HTR-8/SVneo (cell line): Measurements from ENCODE around the gene CDH22.

ENCODE experiments used
- DNase-seq: peaks from one replicate; pipeline ENCODE4 v3.0.0; 2011; ENCODE audit warnings: low spot score, mixed read lengths; ENCODE audit not compliant: insufficient read length
- FAIRE-seq: peaks from 2 replicates; lab custom pipeline; 2011; peaks lifted over from hg19 to GRCh38; lab: Jason Lieb, UNC

The CDH22 gene

DNA sequence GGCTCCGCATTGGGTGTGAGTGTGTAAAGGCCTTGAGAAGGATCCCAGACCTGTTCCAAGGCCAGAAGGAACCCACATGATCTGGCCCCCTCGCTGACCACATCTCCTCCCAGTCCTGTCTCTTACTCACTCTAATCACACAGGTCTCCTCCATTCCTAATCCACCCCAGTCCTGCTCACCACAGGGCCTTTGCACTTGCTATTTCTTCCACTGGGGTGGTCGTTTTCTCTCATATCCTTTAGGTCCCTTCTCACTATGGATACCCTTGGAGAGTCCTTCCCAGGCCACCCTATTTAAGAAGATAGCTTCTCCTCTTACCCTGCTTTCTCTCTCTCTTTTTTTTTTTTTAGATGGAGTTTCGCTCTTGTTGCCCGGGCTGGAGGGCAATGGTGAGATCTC lies 124.5 kb downstream of the CDH22 start:
- no peak for DNase-seq
- no peak for FAIRE-seq

DNA sequence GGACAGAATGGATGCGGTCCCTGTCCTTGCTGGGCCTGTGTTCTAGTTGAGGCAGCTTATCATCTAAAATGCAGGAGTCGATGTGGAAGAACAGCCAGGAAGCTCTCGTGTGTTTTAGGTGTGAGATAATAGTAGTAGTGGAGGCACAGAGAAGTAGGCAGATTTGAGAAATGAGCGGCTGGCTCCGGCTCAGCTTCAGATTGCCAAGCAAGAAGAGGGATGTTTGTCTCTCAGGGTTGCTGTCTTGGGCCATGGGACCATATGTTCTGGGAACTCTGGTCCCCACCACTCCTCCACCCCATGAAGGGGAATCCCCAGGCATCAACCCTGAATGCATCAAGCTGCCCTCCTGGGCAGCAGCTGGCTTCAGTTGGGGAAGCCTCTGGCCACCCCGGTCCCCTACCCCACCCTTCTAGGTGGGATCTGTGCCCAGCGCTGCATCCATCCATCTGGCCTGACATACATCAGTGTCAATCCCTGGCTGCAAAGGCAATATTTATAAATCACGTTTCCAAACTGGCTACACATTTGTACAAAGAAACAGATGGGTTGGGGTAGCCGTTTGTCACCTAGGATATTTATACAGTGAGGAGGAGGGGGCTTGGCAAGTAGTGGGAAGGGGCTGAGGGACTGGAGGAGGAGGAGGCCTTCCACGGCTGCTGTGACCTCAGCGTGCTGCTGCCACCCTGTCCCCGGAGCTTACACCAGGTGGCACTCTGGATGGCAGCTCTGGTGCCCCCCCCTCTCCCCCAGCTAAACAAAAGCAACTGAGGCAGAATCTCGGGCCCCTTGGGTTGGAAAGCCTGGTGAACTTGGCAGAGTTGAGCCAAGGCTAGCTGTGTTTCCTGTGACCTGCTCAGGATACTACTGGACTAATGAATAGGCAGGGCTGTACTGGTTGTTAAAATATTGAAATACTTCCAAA lies 125.8 kb downstream of the CDH22 start:
- DNase-seq, result no peak
- peak; percentile 55 for FAIRE-seq

GRCh38 chr20:46179862-46180261 lies 128.4 kb downstream of the CDH22 start:
- peak; percentile 93 for FAIRE-seq
- no peak for DNase-seq

DNA sequence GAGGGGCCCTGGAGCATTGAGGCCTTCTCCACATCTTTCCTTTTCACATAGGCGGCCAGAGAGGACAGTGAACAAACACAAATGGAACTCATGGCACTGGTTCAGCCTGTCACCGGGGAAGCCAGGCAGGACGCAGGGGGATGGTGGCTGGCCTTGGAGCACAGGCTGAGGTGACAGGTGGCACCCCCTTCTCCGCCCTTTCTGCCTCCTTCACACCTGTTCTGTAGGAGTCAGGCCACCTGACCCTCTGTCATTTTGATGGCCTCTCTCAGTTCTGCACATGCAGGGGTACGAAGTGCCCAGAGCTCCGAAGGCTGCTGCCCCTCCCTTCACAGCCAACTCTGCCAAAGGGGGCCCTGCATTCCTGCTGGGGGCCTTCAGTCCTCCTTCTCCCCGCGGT lies 129.4 kb downstream of the CDH22 start:
- FAIRE-seq (peak; percentile 16), DNase-seq (no peak)

- FAIRE-seq (no peak), DNase-seq (no peak)
Measured at GRCh38 chr20:46177768-46178167, 130.5 kb downstream of the CDH22 start.

DNA sequence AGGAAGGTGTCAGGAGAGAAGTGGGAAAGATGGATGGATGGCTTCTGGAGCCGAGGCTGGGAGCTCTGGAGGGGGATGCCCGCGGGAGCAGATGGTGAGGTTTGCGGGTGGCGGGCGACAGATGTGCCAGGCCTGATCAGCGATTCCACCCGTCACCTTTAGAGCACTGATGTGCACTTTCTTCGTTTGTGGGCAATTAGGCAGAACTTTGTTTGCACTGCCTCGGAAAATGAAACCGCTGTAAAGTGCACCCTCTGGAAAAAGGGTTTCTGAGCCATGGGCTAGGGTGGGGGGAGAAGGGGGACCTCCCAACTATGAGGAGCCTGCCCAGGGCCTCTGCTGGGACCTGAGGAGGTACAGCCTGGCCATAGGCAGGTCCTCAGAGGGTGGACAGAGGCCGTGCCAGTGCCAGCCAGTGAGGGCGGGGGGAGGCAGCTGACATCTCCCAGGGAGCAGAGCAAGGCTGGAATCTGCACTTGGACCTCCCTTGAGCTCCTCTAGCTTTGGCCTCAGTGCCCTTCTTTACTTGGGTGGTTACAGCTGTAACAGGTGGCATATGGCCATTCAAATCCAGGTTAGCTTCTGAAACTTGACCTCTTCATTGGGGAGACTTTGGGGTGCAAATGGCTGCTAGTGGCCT lies 131.4 kb downstream of the CDH22 start:
- FAIRE-seq (no peak), DNase-seq (no peak)

- FAIRE-seq (no peak), DNase-seq (no peak)
Measured at GRCh38 chr20:46175127-46175494, 133.2 kb downstream of the CDH22 start.

GRCh38 chr20:46174469-46175126 lies 133.7 kb downstream of the CDH22 start:
- peak; percentile 82 for FAIRE-seq

DNA sequence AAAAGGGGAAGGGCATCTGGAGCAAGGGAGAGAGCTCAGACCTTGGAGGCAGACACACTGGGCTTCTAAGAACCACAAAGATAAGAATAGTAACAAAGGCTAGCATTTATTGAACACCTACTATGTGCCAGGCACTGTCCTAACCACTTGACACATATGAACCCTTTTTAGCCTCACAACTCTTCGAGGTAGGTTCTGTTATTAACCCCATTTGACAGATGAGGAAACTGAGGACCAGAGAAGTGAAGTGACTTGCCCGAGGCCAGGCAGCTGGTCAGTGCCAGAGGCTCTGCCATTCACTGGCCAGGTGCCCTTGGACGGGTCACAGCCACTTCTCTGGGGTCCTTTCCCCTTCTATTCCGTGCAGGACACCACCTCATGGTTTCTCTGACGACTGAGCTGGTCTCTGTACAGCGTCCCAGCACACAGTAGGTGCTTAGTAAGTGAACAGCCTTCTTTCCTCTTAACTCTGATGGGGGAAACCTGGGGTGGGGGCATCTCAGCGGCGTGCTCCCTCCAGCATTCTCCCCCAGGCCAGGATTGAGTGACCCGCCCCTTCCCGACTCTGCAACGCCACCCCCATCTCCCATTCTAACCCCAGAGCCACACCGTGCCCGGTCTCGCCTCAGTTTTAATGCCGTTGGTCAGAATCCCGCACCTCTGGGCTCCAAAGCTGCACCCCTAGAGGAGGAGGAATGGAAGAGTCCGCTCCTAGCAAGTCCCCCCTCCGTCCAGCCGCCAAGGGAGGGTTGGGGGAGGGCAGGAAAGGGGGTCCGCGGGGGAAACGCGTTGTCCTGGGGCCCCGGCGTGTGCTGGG lies 134.4 kb downstream of the CDH22 start:
- peak; percentile 71 for FAIRE-seq
- no peak for DNase-seq

More at GRCh38 chr20:46174469-46175126, 133.7 kb downstream of the CDH22 start:
- DNase-seq, result peak; percentile 84

DNA sequence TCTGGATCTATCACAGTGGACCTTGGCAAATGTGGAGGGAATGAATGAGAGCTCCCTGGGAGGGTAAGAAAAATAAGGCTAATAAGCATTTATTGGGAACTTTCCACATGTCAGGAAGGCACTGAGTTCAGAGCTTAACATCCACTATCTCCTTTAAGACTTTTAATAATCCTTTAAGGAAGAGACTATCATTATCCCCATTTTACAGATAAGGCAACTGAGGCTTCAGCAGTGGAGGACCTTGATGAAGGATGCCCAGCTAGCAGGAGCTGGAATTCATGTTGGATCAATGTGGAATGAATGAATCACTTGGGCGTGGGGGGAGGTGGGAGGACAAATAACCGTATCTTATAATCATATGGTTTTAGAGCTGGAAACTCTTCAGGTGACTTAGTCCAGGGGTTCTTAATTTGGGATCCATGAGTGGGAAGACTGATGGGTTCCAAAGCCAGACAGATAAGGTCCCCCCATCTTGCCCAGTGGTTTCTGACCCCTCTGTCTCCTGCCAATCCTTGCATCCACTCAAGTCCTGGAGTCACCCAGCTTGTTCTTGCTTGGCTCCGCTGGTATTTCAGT lies 135.2 kb downstream of the CDH22 start:
- DNase-seq (no peak), FAIRE-seq (no peak)

DNA sequence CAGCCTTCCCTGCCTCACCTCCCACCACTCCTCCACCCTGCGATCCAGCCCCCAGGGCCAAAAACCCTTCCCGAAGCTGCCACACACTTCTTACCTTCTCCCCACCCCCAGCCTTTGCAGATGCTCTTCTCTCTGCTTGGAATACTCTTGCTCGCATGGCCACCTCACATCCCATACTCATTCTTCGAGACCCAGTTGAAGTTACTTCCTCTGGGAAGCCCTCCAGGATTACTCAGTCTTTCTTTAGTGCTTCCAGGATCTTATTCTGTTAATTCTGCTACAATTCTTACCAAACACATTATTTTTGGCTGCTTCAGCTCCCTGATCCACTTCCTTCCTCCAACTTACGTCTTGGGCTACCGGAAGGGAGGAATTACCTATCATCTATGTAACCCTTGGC lies 135.8 kb downstream of the CDH22 start:
- DNase-seq (no peak), FAIRE-seq (no peak)

GRCh38 chr20:46171909-46172308 lies 136.4 kb downstream of the CDH22 start:
- FAIRE-seq, result peak; percentile 94
- no peak for DNase-seq

DNA sequence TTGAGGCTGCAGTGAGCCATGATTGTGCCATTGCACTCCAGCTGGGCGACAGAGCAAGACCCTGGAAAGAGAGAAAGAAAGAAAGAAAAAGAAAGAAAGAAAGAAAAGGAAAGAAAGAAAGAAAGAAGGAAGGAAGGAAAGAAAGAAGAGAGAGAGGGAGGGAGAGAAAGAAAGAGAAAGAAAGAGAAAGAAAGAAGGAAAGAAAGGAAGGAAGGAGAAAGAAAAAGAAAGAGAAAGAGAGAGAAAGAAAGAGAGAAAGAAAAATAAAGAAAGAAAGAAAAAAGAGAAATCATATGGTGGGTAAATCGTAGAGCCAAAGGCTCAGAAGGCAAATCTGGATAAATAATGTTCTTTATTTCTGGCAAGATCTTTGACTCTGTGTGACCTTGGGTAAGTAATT lies 136.8 kb downstream of the CDH22 start:
- FAIRE-seq (no peak), DNase-seq (no peak)

DNA sequence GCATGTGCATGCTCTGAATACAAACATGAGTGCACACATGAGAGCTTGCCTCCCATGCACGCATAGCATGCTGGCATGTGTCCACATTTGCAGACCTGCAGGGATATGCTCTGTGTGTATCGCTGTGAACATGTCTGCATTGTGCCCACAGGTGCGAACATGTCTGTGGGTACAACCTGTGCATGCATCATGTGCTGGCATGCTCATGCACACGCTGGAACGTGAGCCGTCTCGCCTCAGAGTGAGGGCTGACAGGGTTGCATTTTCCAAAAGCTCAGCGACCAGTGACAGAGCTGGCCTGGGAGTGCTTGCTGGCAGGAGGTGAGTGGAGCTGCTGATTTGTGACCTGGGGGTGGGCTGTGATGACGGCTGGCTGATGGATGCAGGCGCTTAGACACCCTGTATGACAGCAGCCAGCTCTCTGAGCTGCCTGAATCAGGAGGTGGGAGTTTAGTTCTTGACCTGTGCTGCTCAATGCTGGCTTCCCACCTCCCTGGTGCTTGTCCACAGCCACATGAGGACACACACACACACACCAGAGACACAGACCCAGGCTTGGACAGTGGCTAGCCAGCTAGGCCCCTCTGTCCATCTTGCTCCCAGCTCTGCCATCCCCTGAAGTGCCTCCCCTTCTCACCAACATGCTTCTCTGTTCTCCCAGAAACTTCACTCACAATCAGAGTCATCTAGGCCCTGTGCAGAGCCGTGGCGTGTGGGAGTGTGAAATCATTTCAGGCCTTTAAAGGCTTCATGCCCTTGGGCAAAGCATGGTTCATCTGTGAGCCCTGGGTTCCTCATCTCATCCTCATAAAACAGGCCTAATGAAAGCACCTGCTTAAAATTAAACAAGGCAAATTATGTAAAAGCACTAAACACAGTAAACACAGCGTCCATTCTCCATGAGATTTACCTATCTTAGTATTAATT lies 138.8 kb downstream of the CDH22 start:
- DNase-seq (no peak), FAIRE-seq (peak; percentile 96)

DNA sequence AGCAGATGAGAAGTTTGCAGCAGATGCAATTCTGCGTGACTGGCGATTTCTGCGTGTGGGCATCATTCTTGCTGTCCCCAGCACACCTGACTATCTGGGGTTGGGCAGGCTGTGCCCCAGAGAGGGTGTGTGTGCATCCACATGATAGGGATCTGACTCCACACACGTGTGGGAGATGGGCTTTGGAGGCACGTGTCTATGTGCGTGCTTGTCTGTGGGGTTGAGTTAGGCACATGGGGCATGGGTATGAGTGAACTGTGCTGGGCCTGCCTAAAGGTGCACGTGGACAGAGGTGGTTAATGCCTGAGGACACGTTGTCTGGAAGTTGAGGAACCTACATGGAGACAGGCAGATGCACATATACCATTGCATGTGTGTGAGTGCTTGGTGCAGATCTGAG lies 139.9 kb downstream of the CDH22 start:
- peak; percentile 92 for FAIRE-seq

GRCh38 chr20:46167080-46167479 lies 141.2 kb downstream of the CDH22 start:
- FAIRE-seq (peak; percentile 52), DNase-seq (no peak)

More for the DNA sequence above, 139.9 kb downstream of the CDH22 start:
- no peak for DNase-seq

- DNase-seq, result no peak
- FAIRE-seq, result no peak
Measured at GRCh38 chr20:46164254-46164653, 144.0 kb downstream of the CDH22 start.

GRCh38 chr20:46161921-46162320 lies 146.4 kb downstream of the CDH22 start:
- FAIRE-seq (no peak), DNase-seq (no peak)

DNA sequence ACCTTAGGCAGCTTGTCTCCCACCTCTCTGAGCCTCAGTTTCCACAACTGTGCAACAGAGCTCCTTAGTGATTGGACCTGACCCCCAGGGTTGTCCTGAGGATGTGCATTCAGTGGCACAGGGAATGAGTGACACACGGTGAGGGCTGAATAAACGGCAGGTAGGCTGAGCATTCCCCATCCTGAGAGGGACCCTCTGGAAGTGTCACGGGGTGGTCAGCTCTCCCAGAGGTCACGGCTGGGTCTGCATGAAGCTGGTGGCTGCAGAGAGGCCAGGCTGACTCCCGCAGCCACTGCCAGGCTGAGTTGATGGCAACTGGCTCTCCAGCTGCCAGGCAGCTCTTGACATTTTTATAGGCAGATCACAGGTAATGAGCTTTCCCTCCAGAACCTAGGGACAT lies 147.6 kb downstream of the CDH22 start:
- FAIRE-seq (peak; percentile 23), DNase-seq (no peak)
